NCI-H146 (cell line): ENCODE data around the gene SLC34A3.
A peak's percentile ranks its signal among the peaks of the same experiment; 100 is the strongest.

Experiments used
- DNase-seq: peaks from one replicate; lab custom pipeline; 2025; lab: John Stamatoyannopoulos, UW

Gene SLC34A3

DNA sequence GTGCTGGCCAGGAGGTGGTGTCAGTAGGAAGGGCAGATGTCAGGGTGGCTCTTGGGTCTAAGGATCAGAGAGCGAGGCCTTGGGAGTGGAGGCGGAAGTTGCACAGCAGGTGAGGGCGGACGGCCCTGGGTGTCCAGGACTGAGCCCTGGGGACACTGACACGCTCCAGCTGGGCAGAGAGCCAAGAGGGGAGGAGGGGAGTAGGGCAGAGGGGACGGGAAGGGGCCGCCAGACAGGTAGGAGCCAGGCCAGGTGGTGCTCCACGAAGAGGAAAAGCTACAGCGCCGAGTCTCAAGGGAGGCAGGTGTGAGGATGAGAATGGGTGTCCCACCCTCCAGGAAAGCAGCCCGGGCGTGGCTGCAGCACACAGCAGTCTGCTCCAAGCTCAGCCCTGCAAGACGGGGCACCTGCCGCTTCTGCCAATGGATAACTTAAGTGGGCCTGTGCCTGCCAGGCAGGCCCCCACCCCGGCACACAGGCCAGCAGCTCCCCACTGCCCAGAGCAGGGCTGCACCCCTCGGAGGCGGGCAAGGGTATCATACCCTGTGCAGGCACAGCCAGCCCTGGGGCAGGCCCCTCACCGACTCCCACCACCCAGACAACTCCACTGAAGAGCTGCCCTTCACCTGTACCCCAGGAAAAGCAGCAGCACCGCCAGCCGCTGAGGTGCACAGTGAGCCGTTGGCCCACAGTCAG is 35.0 kb upstream of the SLC34A3 start:
- DNase-seq = peak; percentile 86

- DNase-seq = peak; percentile 12
Measured at GRCh38 chr9:137198051-137198901, 32.4 kb upstream of the SLC34A3 start.

DNA sequence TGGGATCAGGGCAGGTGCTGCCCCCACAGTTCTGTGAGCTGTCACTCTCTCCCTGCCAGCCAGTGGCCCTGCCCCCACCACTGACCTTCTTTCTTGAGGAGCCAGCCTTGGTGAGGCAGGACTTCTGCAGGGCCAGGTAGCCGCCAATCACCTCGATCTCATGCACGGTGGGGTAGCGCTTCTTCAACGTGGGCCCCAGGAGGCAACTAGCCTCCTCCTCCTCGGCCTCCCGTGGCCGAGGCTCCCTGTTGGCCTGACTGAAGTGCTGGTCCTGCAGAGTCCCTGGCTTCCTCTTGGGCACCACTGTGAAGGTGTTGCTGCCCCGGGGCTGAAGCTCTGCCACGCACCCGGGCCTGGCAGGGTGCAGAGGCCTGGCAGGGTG is 31.8 kb upstream of the SLC34A3 start:
- DNase-seq = no peak

DNA sequence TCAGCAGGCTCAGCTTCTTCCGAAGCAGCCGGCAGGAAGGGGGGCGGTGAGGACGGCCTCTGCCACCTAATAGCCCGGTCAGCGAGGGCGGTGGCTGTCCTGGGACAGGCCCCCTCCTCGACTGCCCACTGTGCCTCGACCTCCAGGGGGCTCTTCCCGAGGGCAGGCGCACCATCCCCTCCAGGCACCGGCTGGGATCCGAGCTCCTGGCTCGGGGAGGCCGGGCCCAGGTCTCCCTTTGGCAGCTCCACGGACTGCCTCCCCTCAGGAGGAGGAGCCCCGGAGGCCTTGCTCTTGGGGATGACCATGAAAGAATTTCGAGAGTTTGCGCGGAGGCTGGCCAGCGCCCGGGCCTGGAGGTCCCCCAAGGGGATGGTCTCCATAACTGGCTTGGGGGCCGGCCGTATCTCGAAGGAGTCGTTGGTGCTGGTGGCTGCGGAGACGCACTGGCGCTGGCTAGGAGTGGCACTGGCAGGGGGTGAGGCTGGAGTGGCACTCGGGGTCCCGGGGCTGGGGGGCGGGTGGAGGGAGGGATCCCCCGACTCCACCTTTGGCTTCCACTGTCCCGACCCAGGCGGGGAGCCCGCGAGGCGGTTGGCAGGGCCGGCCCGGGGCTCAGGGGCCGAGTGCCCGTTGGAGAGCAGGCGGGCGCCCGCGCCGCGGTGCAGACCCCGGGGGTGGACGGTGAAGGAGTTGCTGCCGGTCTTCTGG is 31.1 kb upstream of the SLC34A3 start:
- DNase-seq = no peak

DNA sequence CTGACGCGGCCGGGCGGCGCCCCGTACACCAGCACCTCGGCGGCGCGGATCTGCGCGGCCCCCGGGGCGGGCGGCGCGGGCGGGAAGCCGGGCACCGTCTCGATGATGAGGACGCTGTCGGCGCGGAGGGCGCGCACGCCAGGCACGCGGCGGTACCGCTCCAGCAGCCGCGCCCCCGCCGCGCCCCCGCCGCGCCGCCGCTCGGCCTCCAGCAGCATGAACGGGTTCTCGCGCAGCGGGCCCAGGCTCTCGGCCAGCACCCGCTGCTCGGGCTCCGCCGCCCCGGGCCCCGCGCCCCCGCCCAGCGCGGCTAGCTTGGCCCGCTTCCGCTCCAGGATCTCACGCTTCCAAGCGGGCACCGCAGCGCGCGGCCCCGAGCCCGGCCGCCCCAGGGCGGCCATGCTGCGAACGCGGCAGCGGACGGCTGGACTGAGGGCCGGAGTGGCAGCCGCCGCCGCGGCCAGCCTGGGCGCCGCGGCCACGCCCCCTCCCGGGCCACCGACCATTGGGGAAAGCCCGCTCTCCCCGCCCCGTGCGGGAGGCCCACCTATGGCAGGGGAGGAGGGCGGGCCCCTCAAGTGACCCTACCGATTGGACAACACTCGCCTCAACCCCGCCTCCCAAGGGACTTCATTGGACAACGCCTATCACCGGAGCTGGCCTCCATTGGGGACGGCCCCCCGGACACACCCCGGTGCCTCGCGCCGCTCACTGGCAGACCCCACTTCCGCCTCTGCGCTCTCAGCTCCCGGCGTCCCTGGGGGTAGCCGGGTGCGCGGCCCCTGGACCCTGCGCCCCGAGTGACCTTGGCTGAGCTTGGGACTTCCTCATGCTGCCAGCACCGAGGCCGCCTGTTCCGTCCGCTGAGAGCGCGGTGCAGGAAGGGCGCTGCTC is 30.1 kb upstream of the SLC34A3 start, which contains the start of gene TPRN:
Gene TPRN (minus strand): TSS at position 431 of the 894 bp plus-strand sequence. CDS start 30 bp downstream, at position 401.
- peak; percentile 99 for DNase-seq

DNA sequence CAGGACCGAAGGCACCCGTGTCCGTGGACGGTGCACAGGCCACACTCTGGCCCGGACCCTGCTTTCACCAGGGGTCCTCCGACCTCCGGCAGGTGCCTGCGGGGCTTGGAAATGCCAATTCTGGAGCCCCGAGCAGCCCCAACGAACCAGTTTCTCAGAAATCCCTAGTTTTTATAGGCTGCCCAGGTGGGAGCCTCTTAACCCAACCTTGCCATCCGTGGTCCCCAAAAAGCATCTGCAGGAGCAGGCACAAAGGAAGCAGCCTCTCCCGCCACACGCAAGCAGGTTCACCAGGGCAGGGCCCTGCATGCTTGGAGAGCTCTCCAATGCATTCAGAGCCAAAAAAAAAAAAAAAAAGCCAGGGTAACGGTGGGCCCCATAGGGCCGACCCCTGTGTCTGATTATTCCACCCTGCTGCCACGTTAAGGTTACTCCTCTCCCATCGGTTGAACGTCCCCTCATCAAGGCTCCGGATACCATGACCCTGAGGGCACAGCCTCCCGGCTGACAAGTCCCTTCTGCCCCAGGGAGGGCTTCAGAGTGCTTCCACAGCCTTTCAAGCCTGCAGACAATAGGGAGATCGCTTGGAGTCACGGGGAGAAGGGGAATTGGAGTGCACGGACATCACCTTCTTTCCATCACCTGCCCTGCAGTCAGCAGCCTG is 29.4 kb upstream of the SLC34A3 start:
- DNase-seq = no peak

DNA sequence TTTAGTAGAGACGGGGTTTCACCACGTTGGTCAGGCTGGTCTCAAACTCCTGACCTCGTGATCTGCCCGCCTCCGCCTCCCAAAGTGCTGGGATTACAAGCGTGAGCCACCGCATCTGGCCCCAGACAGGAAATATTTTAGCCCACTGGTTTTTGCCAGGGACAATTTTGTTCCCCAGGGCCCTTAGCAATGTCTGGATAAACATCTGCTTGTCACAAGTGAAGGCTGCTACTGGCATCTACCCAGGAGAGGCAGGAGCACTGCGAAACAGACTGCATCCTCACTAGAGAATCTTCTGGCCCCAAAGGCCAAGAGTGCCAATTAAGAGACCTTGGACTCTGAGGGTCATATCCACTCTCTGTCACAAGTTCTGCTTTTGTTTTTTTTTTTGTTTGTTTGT is 27.7 kb upstream of the SLC34A3 start:
- no peak for DNase-seq

- no peak for DNase-seq
Measured at GRCh38 chr9:137204731-137205125, 26.0 kb upstream of the SLC34A3 start.

DNA sequence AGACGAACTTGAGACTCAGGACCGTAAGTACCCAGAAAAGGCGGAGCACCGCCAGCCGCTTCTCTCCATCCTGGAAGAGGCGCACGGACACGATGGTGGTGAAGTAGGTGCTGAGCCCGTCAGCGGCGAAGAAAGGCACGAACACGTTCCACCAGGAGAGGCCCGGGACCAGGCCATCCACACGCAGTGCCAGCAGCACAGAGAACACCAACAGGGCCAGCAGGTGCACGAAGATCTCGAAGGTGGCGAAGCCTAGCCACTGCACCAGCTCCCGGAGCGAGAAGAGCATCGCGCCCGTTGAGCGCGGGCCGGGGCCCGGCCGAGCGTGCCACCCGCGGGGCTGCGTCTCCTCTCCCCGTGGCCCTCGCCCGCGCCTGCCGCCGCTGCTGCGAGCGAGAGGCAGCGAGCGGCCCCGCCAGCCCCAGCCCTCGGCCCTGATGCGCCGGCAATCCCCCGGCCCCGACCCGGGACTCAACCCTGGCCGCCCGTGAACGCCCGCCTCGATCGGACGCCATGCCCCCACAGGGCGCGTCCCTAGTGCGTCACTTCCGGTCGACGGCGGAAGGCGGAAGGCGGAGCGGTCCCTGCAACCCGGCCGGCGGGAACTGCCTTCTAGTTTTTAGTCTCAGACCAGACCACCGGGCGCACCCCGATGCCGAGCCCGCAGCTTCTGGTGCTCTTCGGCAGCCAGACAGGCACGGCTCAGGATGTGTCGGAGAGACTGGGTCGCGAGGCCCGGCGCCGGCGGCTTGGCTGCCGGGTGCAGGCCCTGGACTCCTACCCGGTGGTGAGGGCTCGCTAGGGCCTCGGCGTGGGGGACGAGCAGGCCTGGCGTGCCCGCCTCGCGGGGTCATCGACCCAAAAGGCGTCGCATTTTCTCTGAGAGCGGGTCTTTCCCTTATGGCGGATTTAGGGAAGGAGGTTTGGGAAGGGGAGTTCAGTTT is 25.3 kb upstream of the SLC34A3 start, which contains the start of the genes NDOR1 and TMEM203:
Gene NDOR1 (plus strand): TSS at position 575 of the 944 bp plus-strand sequence. CDS start 78 bp downstream, at position 653.
Gene TMEM203 (minus strand): TSS at position 523 of the 944 bp plus-strand sequence. CDS start 234 bp downstream, at position 289.
- peak; percentile 70 for DNase-seq

DNA sequence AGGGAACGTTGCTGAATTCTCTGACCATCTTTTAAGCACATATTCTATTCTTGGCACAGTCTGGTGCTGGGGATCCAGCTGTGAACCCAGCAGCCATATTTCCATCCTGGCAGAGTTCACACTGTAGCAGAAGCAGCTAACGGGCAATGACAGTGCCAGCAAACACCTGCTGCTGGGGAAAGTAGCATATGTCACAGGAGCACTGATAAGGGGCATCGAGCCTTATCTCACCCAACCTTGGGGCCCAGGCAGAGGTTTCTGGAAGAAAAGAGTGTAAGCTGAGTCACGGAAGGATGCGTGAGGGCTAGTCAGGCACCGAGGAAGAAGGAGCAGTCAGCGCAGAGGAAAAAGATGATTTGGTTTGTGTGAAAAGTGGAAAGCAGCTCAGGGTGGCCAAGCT is 24.1 kb upstream of the SLC34A3 start:
- DNase-seq = no peak

DNA sequence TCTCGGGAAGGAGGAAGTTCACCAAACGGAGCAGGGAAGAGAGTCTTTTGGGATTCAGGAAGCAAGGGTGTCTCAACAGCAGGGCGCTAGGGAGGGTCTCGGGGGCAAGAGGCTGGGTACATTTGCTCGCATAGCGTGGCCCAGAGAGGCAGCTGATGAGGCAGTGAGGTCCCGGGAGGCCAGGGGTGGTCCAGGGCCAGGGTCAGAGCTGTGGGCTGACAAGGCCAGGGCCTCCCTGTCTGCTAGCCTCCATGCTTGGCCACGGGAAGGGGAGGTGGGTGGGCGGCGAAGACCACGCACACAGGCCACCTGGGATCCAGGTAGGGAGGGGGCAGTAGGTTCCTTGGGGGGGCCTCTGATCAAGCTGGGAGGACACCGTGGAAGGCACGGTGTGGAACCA is 19.2 kb upstream of the SLC34A3 start:
- DNase-seq = no peak

- DNase-seq = no peak
Measured at GRCh38 chr9:137212520-137212919, 18.2 kb upstream of the SLC34A3 start.

GRCh38 chr9:137213160-137214060 is 17.3 kb upstream of the SLC34A3 start:
- DNase-seq = no peak

DNA sequence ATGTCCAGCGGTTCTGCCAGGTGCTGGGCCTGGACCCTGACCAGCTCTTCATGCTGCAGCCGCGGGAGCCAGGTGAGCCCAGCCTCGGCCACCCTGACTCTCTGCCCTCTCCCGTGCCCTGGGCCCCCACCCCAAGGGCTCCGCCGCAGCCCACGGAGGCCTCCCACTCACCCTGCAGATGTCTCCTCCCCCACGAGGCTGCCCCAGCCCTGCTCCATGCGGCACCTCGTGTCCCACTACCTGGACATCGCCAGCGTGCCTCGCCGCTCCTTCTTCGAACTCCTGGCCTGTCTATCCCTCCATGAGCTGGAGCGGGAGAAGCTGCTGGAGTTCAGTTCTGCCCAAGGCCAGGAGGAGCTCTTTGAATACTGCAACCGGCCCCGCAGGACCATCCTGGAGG is 16.1 kb upstream of the SLC34A3 start:
- DNase-seq = no peak

GRCh38 chr9:137215196-137215986 is 15.3 kb upstream of the SLC34A3 start:
- DNase-seq = no peak

- no peak for DNase-seq
Measured at GRCh38 chr9:137216188-137216965, 14.3 kb upstream of the SLC34A3 start.
